ENCODE measurements around the gene TFR2.
A peak's percentile ranks its signal among the peaks of the same experiment; 100 is the strongest.

The TFR2 gene

GRCh38 chr7:100654908-100655831 lies 13.8 kb upstream of the TFR2 start:
- TF ChIP-seq POLR2A (IDR thresholded peaks at IDR 0.05; ENCODE audit: low read length): no peak
- no peak for TF ChIP-seq GATA1 (IDR thresholded peaks at IDR 0.05; ENCODE audit: low read depth, low read length)
- no peak for DNase-seq

GRCh38 chr7:100649826-100650565 lies 8.6 kb upstream of the TFR2 start:
- no peak for DNase-seq
- no peak for TF ChIP-seq GATA1 (IDR thresholded peaks at IDR 0.05; ENCODE audit: low read depth, low read length)
- no peak for TF ChIP-seq POLR2A (IDR thresholded peaks at IDR 0.05; ENCODE audit: low read length)

- peak; percentile 87 to 89 for DNase-seq
- TF ChIP-seq GATA1 (IDR thresholded peaks at IDR 0.05; ENCODE audit: low read depth, low read length): no peak
- peak; percentile 89 for TF ChIP-seq POLR2A (IDR thresholded peaks at IDR 0.05; ENCODE audit: low read length)
Observed at GRCh38 chr7:100642534-100642907, 1.2 kb upstream of the TFR2 start.

DNA sequence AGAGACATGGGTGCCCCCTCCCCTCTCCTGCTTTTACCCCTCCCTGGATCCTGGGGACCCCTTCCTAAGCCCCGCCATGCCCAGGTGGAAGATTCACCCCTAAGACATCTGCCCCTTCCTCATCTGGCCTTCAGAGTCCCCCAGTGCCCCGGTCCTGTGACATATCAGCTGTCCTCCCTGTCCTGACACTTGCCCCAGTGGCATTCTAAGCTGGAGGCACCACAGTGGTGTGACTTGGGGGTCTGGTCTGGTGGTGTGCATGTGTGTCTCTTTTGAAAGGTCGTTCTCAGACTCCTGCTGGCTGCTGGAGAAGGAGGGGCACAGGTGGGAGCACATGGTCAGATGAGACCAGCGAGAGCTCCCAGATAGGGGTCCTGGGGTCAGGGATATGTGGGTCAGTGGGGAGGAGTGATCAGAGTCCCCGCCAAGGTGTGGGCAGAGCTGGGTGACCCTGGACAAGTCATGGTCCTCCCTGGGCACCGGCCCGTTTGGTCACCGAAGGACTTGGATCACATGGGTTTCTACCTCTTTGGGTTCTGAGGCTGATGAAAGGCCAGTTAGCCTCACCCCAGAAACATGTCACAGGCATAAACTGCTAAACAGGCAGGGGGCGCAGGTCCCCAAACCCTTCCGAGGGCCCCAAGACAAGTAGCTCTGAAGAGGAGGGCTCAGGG lies 645 bp upstream of the TFR2 start:
- TF ChIP-seq GATA1 (IDR thresholded peaks at IDR 0.05; ENCODE audit: low read depth, low read length) (no peak), POLR2A (IDR thresholded peaks at IDR 0.05; ENCODE audit: low read length) (no peak)
- DNase-seq: peak; percentile 81 to 84

GRCh38 chr7:100640517-100641440 lies 573 bp downstream of the TFR2 start:
- TF ChIP-seq GATA1 (IDR thresholded peaks at IDR 0.05; ENCODE audit: low read depth, low read length): no peak
- TF ChIP-seq POLR2A (IDR thresholded peaks at IDR 0.05; ENCODE audit: low read length): peak; percentile 57
- DNase-seq: peak; percentile 84 to 91

DNA sequence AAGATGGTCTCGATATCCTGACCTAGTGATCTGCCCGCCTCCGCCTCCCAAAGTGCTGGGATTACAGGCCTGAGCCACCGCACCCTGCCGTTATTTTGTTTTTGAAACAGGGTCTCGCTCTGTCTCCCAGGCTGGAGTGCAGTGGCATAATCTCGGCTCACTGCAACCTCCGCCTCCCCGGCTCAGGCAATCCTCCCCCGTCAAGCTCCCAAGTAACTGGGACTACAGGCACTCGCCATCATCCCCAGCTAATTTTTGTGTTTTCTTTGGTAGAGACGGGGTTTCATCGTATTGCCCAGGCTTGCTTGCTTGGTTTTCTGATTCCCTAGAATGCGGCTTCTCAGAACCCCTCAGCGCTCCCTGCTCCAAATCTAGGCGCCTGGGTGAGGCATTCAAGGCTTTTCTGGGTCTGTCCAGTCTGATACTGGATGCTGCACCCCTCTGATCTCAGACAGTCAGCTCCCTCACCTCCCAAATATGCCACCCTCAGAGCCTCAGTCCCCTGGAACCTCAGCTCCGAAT lies 1.3 kb downstream of the TFR2 start:
- TF ChIP-seq POLR2A (IDR thresholded peaks at IDR 0.05; ENCODE audit: low read length) (no peak), GATA1 (IDR thresholded peaks at IDR 0.05; ENCODE audit: low read depth, low read length) (no peak)

DNA sequence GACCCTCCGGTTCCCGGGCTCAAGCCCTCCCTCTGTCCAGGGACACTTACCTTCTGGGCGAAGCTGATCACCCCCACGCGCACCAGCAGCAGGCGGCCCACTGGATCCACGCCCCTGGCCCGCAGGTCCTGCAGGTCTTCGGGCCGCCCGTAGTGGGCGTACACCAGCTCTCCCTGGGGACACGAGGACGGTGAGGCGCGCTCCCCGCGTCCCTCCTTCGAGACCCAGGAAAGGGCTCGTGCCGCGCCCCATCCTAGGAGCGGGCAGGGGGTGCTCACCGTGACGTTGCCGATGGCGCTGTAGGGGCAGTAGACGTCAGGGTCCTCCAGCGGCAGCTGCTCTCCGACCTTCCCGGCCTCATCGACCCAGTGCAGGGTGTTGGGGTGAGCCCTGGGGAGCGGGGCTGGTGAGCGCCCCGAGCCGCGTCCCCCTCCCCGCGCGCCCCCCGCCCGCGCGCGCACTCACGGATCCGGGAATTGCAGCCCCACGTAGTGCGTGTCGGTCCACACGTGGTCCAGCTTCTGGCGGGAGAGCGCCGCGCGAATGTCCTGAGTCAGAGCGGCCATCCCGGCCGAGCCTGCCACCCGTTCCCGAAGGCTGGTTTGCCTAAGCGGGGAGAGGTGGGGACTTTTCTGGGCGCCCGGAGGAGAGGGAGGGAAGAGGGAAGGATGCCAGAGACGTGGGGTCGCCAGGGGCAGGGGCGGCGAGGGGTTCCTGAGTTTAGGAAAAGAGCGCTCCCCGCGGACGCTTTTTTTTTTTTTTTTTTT lies 8.2 kb downstream of the TFR2 start:
- peak; percentile 49 to 62 for DNase-seq

More for the DNA sequence above, 1.3 kb downstream of the TFR2 start:
- DNase-seq: peak; percentile 70 to 71

DNA sequence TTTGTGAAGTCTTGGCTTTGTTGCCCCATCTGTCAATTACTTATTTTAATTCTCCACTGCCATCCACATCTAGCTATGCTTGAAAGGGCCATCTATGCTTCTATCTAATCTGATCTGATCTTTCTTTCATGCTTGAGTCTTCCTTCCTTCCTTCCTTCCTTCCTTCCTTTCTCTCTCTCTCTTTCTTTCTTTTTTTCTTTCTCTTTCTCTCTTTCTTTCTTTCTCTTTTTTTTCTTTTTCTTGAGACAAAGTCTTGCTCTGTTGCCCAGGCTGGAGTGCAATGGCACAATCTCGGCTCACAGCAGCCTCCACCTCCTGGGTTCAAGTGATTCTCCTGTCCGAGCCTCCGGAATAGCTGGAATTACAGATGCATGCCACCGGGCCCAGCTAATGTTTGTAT lies 11.3 kb downstream of the TFR2 start:
- DNase-seq: no peak
- TF ChIP-seq POLR2A (IDR thresholded peaks at IDR 0.05; ENCODE audit: low read length) (no peak), GATA1 (IDR thresholded peaks at IDR 0.05; ENCODE audit: low read depth, low read length) (no peak)

More for the DNA sequence above, 8.2 kb downstream of the TFR2 start:
- peak; percentile 23 for TF ChIP-seq POLR2A (IDR thresholded peaks at IDR 0.05; ENCODE audit: low read length)
- no peak for TF ChIP-seq GATA1 (IDR thresholded peaks at IDR 0.05; ENCODE audit: low read depth, low read length)

DNA sequence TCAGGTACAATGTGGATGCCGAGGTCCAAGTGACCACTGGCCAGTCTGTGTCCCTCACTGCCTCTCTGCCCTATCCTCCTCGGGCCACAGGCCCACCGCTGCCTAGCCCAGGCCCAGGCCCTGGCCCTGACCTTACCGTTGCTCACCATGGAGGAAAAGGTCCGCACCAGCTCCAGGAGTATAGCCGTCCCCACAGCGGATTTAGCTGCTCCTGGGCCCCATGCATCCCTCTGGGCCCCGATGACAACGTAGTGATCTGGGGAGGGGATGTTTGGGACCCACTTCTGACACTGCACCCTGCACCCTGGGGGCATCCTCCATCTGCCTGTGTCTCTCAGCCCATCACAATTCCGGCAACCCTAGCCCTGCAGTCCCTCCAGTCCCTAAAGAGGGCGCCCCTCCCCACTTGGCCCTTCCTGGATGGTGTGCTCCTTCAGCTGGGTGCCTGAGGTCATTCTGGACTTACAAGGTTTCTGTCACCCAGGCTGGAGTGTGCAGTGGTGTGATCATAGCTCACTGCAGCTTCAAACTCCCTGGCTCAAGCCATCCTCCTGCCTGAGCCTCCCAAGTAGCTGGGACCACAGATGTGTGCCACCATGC lies 12.1 kb downstream of the TFR2 start:
- no peak for TF ChIP-seq POLR2A (IDR thresholded peaks at IDR 0.05; ENCODE audit: low read length)
- DNase-seq: peak; percentile 66 to 70

DNA sequence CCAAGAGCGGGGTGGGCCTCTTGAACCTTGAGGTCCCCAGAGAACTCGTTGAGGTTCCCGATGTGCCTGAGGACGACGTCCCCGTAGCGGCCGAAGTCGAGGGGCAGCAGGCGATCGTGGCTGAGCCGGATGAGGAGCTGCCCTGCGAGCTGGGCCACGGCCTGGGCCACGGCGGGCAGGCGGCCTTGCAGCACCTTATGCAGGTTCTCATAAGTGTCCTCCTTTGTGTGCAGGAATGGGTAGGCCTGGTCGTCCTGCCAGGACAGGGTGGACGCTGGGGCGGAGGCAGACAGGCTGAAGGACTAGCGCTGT lies 14.2 kb downstream of the TFR2 start:
- DNase-seq: no peak
- no peak for TF ChIP-seq POLR2A (IDR thresholded peaks at IDR 0.05; ENCODE audit: low read length)
- no peak for TF ChIP-seq GATA1 (IDR thresholded peaks at IDR 0.05; ENCODE audit: low read depth, low read length)

DNA sequence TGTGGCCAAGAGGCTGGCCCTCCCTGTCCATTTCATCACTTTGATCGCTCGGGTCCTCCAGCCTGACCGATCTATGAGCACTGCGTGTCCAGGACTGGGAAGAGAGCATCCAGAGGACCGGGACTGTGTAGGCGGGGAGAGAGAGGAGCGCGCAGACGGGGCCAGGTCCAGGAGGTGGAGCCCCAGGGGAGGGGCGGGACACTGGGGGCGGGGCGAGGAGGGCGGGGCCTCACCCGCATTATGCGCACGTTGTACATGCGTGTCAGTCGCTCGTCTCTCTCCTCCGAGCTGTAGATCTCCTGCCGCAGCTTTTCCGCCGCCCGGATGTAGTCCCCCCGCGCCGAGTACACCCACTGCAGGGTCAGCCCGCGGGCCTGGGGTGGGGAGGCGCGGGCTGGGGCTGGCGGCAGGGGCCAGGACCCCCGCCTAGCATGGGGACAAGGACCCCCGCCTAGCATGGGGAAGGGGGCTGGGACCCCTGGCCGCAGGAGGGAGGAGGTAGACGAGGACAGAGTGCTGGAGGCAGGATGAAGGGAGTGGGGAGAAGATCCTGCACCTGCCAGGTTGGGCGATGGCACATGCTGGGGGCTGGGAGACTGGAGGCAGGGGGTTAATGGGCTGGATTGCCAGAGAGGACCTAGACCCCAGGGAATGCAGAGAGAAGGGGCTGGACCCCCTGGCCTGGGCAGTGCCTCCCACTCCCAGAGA lies 14.7 kb downstream of the TFR2 start:
- TF ChIP-seq GATA1 (IDR thresholded peaks at IDR 0.05; ENCODE audit: low read depth, low read length): no peak
- TF ChIP-seq POLR2A (IDR thresholded peaks at IDR 0.05; ENCODE audit: low read length): peak; percentile 14
- DNase-seq: peak; percentile 90 to 92

All from erythroblast (primary cell).